Daoy (cell line): Measurements from ENCODE around the gene TMEM178A. TPM values are rescaled to one million over a fixed set of nuclear protein-coding genes. Genes with fewer than 3 reads are reported as not detected.

Experiments
- DNase-seq: peaks from one replicate; pipeline ENCODE4 v3.0.0-alpha.2; 2015; ENCODE audit warnings: low read depth
- total RNA-seq: library from RNA; depleted of rRNA; stranded (reverse); fragments of >200 nt; shearing (Covaris generic); gene quantifications from 2 replicates; pipeline ENCODE4 v1.2.3, GENCODE V29; 2014

Gene TMEM178A
- total RNA-seq, 1 experiment from 2014 or later: 1.4 TPM

DNA sequence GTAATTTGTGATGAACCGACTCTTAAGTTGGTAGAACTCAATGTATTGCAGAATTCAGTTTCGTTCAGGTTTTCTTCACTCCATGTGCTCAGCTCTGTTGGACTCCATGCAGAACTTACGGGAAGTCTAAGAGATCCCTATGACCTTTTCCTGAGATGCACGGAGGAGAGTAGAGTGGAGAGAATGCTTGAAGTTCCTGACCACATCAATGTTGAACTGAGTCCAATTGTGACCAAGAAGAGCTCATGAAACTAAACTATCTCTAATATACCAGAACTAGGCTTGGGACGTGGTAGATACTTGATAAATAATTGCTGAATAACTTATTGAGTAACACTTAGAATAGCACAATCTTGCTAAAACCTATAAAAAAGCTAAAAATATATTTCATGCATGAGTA, 47.2 kb downstream of the TMEM178A start:
- DNase-seq: no peak

DNA sequence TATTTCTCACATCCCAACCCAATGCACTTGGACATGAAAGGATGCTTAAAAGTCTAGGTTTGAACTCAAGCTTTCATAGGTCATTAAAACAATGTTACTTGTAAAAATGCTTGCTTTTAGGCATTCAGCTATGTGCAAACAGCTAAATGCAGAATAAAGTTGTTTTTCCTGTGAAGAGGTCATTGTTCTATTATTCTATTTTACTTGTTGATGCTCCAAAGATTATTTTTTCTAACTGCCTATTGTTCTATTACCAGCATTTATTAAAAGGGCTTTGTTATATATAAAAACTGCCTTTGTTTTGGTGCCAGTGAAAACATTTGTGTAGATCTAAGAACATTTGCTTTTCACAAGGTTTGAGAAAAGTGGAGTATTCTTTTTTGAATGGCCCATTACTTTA, 49.4 kb downstream of the TMEM178A start:
- no peak for DNase-seq

DNA sequence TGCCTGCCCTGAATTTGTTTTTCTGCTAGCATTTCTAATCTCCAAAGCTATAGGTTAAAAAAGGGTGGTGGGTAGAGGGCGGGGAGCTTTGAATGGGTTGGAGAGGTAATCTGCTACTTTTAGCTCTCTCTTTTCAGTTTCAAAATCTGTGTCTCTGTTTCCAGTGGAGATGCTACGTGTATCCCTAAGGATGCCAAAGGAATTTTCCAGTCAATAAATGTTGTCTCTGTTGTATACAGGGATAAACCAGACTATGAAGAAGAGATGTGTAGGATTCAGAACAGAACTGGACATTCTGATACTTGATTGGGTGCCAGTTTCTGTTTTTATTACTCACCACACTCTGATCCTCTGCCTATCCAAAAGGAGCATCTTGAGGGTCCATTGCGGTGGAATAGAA, 50.1 kb downstream of the TMEM178A start:
- no peak for DNase-seq

DNA sequence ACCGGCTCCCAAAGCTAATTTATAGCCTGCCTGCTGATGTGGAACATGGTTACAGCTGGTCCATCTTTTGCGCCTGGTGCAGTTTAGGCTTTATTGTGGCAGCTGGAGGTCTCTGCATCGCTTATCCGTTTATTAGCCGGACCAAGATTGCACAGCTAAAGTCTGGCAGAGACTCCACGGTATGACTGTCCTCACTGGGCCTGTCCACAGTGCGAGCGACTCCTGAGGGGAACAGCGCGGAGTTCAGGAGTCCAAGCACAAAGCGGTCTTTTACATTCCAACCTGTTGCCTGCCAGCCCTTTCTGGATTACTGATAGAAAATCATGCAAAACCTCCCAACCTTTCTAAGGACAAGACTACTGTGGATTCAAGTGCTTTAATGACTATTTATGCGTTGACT, 51.4 kb downstream of the TMEM178A start:
- DNase-seq: no peak

DNA sequence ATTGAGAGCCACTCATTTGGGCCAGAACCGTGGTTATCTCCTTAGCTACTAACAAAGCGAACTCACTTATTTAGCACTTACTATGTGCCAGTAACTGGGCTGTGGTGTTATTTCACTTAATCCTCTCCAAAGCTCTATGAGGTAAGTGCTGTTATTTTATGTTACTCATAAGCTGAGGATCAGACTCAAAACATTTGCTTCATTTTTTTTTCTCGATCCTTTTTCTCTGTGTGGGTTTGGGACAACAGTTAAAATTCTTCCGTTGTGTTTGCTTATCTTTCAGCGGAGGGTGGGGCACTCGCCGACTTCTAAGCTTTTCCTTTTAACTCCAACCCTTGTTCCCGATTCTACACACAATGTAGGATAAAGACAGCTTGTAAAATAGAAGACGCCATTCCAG, 52.8 kb downstream of the TMEM178A start:
- no peak for DNase-seq

DNA sequence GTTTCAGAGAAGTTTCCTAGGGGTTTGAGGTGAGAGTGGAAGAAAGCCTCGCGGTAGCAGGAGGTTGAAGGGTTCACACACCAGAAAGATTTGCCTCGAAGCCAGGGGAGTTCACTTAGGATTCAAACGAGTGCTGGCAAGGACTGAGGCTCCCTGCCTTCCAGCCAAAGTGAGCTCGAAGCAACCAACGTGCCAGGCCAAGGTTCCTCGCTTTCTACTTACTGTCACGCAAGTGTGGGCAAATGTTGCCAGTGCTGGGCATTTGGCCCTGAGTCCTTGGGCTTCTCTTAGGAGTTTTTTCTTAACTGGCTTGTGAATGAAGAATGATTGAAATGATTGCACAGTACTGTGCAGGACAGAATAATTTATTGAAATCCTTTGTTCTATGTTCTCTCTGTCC, 53.6 kb downstream of the TMEM178A start:
- DNase-seq: no peak

DNA sequence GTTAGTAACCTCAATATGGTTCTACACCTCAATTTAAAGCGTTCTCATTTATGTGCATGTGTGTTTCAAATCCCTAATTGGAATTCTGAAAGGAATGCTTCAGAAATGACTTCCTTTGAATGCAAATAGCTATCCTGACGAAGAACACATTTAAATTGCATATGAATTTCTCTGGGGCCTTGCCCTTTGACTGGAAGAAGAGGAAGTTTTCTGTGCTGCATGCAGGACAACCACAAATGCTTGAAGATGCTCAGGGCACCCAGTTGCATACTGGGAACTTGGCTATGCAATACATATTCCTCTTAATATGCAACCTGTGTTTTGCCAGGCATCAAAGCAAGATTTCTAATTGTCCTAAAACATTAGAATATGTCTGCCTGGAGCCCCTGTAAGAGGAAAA, 55.3 kb downstream of the TMEM178A start:
- DNase-seq: no peak

DNA sequence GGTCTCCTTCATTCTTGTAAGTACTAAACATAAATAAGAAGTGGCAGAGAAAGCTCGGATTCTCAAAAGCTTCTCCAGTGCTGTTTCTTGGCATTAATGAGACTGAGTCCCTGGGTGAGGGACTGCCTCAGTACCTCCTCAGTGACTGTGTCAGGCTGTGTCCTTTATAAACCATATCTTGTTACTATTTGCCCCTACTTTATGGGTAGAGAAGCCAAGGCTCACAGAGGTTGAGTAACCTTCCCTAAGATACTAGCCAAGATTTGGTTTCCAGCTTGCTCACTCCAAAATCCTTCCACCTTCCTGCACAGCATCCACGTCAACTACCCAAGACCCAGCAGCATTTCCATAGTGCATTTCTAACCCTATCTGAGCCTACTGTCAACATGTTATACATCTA, 57.8 kb downstream of the TMEM178A start:
- DNase-seq: no peak

DNA sequence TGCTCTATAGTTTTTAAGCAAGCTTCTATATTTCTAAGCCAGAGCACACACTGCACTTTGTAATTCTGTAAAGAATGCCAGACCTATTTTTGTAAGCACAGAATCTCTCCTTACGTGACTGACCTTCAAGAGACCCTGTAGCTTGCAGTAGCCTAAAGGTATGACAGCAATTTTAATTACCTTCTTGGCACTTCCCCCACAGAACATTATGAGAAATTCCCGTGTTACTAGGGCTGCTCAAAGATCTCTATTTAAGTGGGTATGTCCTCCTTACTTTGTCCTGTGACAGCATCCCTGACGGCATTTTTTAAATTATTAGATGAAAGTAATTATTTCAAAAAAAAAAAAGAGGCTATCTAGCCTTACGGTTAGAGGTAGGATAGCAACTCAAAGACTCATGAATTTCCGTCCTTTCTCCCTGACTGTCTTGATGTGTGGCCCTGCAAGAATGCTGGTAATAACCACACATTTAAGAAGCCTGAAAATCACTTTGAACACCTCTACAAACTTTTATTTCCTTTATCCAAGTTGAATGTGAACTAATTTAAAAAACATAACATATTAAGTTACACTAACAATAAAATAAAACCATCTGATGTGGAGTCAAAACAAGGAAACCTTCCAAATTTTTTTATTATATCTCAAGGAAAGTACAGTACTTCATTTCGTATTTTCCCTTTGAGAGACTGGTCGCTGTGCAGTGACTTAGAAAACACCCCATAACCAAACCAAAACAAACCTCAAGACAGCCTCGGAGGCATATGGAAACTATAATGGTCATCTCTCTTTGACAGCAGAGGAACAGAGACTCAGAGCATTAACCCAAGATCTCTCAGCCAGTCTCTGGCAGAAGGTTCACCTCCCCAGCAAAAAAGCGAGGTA, 58.5 kb downstream of the TMEM178A start:
- DNase-seq: peak; percentile 42

DNA sequence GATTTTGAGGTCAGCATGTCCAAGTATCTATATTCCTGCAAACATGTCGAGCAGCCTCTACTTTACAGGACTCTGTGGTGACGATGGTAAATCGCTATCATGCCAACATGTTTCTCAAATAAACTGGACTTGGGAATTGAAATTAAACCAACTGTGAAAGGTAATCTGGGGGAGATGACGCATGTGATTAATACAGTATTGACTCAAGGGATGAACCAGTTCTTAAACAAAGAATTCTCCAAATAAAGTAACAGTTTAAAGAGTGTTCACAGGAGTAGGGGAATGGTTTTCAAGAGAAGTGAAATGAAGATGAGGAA, 59.1 kb downstream of the TMEM178A start:
- DNase-seq: peak; percentile 54

DNA sequence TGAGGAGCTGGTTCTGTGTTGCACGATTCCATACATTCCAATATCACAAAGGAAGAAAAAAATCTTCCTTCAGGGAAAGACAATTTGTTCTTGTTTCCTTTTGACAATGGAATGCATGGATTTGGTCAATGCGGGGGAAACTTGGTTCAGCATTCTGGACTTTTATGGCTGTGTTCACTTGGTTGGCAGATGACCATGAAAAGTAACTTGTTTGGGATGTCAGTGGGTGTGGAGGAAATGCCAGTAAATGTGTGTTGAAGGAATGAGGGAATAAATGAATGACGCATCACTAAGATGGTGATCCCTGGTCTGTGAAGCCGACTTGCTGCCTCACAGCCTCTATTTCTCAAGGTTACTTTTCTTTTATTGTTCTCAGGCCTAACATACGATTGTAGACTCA, 59.7 kb downstream of the TMEM178A start:
- DNase-seq: no peak

DNA sequence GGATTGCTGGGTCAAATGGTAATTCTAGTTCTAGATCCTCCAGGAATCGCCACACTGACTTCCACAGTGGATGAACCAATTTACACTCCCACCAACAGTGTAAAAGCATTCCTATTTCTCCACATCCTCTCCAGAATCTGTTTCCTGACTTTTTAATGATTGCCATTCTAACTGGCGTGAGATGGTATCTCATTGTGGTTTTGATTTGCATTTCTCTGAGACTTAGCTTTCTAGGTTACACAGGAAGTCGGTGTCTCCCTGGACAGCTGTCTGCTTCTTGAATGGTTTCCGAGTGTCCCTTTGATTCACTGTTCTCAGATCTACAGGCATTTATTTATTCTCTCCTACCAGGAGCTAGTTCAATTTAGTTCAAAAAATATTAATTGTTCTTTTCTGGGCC, 62.4 kb downstream of the TMEM178A start:
- peak; percentile 62 for DNase-seq

DNA sequence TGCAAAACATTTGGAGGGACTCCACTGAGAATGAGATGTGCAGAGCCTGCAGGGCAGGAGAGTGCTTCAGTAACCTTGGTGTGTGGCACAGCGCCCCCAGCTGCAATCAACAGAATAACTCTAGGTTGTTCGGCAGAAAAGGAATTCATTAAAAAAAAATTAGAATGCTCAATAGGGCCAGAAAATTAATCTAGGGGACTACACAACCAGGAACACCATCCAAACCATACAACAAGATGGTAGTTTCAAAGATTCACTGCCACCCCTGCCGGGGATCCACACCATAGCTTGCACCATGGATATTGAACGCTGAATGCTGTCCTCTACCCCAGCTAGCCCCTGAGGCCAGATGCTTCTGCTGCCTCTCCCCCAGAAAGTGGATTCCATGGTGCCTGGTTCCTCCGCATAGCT, 63.2 kb downstream of the TMEM178A start:
- DNase-seq: peak; percentile 69

DNA sequence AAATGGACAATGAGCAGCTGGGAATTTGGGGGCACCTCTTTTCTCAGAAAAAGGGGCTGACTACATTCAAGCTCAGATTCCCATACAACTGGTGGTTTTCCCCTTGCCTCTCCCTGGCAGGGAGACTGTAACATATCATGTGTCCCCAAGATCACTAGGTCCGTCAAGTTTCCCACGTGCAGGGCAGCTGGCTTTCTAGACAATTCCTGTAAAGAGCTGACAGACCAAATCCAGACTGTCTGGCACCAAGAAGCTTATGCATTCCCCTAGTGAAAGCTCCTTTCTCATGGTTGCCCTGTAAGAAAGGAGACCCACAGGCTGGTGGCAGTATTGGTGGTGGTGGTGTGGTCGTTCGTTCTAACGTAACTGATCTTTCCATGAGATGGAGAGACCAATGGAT, 64.6 kb downstream of the TMEM178A start:
- no peak for DNase-seq

DNA sequence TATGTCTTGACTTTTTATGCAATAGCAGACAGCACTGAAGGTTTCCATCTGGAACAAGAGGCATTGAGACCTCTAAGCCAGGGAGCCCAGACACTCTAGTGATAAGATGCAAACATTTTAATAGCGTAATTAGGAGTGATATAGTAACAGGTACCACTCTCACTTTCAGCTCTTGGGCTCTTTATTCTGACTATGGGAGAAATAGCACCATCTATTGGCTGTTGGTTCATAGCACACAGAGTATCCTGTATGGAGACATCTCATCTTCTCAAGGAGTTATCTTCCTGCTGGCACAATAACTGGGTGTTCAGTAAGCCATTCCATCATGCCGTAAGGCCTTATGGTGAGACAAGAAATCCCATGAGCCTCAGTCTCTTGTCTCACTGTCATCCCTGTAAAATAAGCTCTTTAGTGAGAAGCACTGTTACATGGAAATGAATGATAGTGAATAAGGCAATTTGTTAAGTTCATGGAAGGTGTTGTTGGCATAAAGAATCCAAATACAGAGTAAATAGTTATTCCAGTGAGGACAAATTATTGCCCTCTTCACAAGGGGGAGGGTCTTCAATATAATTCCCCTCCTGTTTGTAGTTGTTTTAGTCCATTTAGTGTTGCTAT, 65.1 kb downstream of the TMEM178A start:
- DNase-seq: peak; percentile 19

DNA sequence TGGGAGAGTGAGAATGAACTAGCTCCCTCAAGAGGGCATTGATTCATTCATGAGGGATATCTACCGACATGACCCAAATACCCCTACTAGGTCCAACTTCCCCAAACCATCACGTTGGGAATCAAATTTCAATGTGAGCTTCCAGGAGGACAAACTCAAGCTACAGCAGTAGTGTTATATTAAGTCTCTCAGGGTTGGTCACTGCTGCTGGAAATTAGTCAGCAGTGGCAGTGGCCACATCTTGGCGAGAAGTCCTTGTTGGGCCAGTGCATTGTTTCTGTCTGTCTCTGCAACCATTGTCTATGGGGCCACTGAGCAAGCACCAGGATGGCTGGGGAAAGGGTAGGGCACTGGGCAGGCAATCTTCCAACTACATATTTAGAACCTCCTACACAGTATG, 65.8 kb downstream of the TMEM178A start:
- DNase-seq: no peak

DNA sequence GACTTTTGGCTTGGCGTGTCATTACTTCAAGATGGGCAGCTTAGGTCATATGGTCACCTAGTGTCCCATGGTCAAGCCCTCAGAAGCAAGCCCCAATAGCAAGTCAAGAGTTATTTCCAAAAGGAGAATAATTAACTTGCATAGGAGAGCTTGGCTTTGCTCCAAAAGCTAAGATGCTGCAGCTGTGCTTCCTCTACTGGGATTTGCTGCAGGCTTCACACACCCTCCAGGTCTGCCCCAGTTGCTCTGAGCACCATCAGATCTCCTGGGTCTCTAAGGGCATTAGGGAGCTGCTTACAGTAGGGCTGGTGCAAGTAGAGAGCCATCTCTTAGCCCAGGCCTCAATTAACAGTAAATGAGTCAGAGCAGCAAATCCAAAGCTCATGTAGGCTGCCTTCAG, 66.8 kb downstream of the TMEM178A start:
- DNase-seq: no peak

DNA sequence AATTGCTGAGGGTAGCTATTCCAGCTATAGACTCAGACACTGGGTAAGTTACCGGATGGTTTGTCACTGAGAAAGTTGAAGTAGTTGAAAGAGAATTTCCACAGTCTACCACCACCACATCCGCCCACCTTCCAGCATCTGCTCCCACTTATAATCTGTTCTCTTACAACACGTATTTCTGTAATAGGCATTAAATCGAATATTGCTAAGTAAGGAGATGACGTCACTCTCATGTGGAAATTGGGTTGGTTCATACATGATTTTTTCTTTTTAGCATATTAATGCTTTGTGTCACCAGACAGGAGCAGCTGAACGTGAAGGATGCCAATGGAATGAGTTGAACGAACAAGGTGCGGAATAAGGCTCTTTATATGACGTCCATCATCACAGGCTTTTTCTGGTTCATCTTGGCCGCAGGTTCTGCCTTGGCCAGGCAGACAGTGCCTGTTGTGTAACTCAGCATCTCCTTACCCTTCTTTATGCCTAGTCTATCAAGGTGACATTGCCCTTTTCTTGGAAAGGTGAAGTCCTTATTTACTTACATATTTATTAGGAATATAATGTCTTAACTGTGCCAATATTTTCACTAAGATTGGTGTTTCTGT, 67.5 kb downstream of the TMEM178A start:
- no peak for DNase-seq

DNA sequence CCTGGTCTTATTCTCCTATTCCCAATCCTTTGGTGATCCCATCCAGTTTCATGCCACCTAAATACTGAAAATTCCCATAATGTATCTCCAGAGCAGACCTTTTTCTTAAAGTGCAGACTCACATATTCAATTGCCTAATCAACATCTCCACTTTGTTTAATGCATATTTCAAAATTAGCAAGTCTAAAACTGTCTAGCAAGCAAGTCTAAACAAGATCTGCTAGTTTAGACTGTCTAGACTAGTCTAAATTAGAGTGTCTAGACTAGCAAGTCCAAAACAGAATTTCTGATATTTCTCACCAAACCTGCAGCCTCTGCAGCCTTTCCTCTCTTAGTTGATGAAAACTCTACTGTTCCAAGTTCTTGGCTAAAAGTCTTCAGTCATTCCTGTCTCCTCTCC, 68.7 kb downstream of the TMEM178A start:
- DNase-seq: no peak

DNA sequence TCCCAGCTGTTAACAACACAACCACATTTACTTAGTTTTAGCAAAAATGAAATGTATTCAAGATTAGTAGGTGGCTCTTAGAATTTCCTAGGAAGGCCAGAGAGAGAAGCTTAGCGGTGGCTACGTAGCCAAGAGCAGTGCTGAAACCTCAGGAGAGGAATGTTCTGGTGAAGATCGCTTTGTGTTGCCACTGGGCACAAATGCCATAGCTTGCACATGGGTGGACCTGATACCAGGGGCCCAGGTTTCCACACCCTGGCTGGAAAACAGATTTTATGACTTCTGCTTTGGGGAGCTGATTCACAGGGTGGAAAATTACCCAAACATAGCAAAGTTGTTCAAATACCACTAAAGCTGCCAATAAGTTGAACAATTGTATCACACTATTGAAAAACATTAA, 69.9 kb downstream of the TMEM178A start:
- no peak for DNase-seq

DNA sequence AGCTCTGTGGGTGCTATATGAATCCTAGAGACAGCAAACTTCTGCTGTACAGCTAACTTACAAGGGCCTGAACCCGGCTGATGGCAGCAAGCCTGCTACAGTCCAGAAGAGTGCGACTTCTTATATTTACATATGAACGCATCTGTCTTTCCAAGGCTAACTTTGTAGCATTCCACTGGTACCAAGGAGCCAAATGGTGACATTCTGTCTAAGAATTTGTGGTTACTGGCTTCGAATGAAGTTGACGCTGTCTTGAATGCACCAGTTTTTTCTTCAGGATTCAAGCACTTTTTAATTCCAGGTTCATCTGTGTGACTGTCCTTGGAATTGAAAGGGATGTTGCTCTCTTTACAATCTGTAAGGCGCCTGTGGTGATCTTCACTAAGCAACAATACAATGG, 70.9 kb downstream of the TMEM178A start:
- peak; percentile 74 for DNase-seq

DNA sequence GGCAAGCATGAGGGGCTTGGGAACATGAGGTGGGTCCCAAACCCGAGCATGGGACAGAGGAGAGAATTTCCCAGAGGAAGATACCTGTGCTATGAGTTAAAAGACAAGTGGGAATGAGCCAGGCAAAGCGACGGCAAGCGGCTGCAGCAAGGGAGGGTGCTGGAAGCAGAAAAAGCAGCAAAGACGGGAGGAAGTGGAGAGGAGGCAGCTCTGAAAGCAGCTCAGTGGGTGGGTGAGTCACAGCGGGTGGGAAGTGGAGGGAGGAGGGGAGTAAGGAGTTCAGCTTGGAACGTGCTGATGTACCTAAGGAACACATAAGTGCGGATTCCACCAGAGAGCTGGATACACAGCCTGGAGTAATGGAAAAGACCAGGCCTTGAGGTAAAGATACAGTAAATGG, 71.9 kb downstream of the TMEM178A start:
- peak; percentile 91 for DNase-seq

DNA sequence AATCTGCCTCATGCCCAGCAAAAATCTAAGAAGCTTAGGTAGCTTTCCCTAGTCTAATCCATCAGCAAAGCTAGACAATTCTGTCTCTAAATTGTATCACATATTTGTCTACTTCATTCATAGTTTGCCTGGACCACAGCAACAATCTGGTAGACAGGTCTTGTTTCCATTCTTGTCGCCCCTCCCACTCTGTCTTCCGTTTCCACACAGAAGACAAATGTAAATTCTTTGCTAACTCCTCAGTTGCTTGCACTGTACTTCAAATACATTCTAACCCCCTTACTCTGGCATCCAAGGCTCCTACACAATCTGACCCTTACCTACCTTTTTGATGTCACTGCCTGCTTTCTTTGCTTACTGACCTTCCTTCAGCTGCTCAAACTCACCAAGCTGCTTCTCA, 73.2 kb downstream of the TMEM178A start:
- no peak for DNase-seq
